Activated naive CD4-positive, alpha-beta T cell treated with Interleukin-2 at 50 U/mL for 16 hours (primary cell): Measurements from ENCODE around the gene PLEKHA5.

Experiments used
- DNase-seq: peaks from one replicate; pipeline ENCODE4 v3.0.0-alpha.2; 2020

The PLEKHA5 gene

GRCh38 chr12:19234981-19235871 is 105.7 kb downstream of the PLEKHA5 start:
- DNase-seq = no peak

GRCh38 chr12:19236656-19237055 is 107.1 kb downstream of the PLEKHA5 start:
- no peak for DNase-seq

- DNase-seq = no peak
These were observed 109.0 kb downstream of the PLEKHA5 start for GRCh38 chr12:19238540-19238939.

- DNase-seq = no peak
These were observed 109.6 kb downstream of the PLEKHA5 start for GRCh38 chr12:19239102-19239501.

GRCh38 chr12:19239616-19240234 is 110.2 kb downstream of the PLEKHA5 start:
- no peak for DNase-seq

- no peak for DNase-seq
These were observed 113.0 kb downstream of the PLEKHA5 start for GRCh38 chr12:19242581-19242980.

GRCh38 chr12:19243551-19243950 is 114.0 kb downstream of the PLEKHA5 start:
- DNase-seq = no peak

- no peak for DNase-seq
These were observed 114.8 kb downstream of the PLEKHA5 start for GRCh38 chr12:19244312-19244711.

GRCh38 chr12:19245106-19245505 is 115.6 kb downstream of the PLEKHA5 start:
- DNase-seq = no peak

- DNase-seq = no peak
These were observed 116.1 kb downstream of the PLEKHA5 start for GRCh38 chr12:19245666-19246065.

- no peak for DNase-seq
These were observed 117.4 kb downstream of the PLEKHA5 start for GRCh38 chr12:19246933-19247332.

GRCh38 chr12:19248929-19249602 is 119.5 kb downstream of the PLEKHA5 start:
- DNase-seq = no peak

- no peak for DNase-seq
These were observed 122.1 kb downstream of the PLEKHA5 start for GRCh38 chr12:19251481-19252132.

- no peak for DNase-seq
These were observed 130.6 kb downstream of the PLEKHA5 start for GRCh38 chr12:19260135-19260534.

- no peak for DNase-seq
These were observed 132.2 kb downstream of the PLEKHA5 start for GRCh38 chr12:19261773-19262172.

GRCh38 chr12:19263672-19264071 is 134.1 kb downstream of the PLEKHA5 start:
- no peak for DNase-seq

- DNase-seq = peak; percentile 56
These were observed 144.2 kb downstream of the PLEKHA5 start for GRCh38 chr12:19273482-19274330.

GRCh38 chr12:19276767-19277166 is 147.2 kb downstream of the PLEKHA5 start:
- DNase-seq = no peak

- DNase-seq = no peak
These were observed 148.2 kb downstream of the PLEKHA5 start for GRCh38 chr12:19277711-19278110.

- DNase-seq = no peak
These were observed 148.9 kb downstream of the PLEKHA5 start for GRCh38 chr12:19278407-19278806.

GRCh38 chr12:19282133-19282699 is 152.7 kb downstream of the PLEKHA5 start:
- DNase-seq = no peak

- no peak for DNase-seq
These were observed 155.1 kb downstream of the PLEKHA5 start for GRCh38 chr12:19284658-19285057.
